SK-N-SH (cell line): ENCODE measurements around the gene GNG12. TPM values are rescaled to one million over a fixed set of nuclear protein-coding genes. Genes with fewer than 3 reads are reported as not detected.
A peak's percentile ranks its signal among the peaks of the same experiment; 100 is the strongest.

Source experiments
- CTCF ChIA-PET: fragments of 300-600, 350-600 bp; formaldehyde crosslinking; extraction: SDS; loops from one replicate; lab custom pipeline; 2021; lab: Yijun Ruan, JAX
- POLR2A ChIA-PET: fragments of 350-600 bp; sonication (Branson Sonifier 250); formaldehyde crosslinking; extraction: SDS; loops from one replicate; lab custom pipeline; 2020; ENCODE audit warnings: antibody characterized with exemption, inconsistent platforms; lab: Yijun Ruan, JAX
- DNase-seq: peaks from one replicate; pipeline ENCODE4 v3.0.0; 2012
- H2AFZ ChIP-seq: fragments of 200-600 bp; sonication (generic); 2 replicates; pipeline ENCODE4 v1.8.1; 2016; ENCODE audit warnings: antibody characterized with exemption, mild to moderate bottlenecking, low read depth
- H3F3A ChIP-seq: fragments of 200-600 bp; sonication (generic); replicated peaks from 2 replicates; pipeline ENCODE3; 2016; ENCODE audit warnings: antibody characterized with exemption, mild to moderate bottlenecking; ENCODE audit not compliant: insufficient read depth
- H3K27ac ChIP-seq, 2 experiments: fragments of 200-500 bp in 1 of 2; fragments of 200-600 bp in 1 of 2; sonication (Bioruptor generic) in 1 of 2; sonication (generic), shearing (Covaris generic) in 1 of 2; 2 replicates each; pipeline versions ENCODE4 v1.5.1 to v1.6.1; 2014 to 2016; ENCODE audit warnings: low read depth in 2 of 2, inconsistent platforms in 1 of 2, low read length in 1 of 2, mild to moderate bottlenecking in 1 of 2, mixed read lengths in 1 of 2
- H3K27me3 ChIP-seq: fragments of 200-600 bp; sonication (generic), shearing (Covaris generic); 2 replicates; pipeline ENCODE4 v1.6.1; 2016; ENCODE audit warnings: mixed run types; ENCODE audit not compliant: insufficient read depth
- H3K36me3 ChIP-seq, 2 experiments: fragments of 200-500 bp in 1 of 2; fragments of 200-600 bp in 1 of 2; sonication (Bioruptor generic) in 1 of 2; sonication (generic) in 1 of 2; replicated peaks in 1 of 2; 2 replicates each; pipeline versions ENCODE3 to v1.5.1; 2014 to 2016; ENCODE audit warnings: low read length in 1 of 2, mild to moderate bottlenecking in 1 of 2; ENCODE audit not compliant: insufficient read depth in 2 of 2, control insufficient read depth in 1 of 2
- H3K4me1 ChIP-seq, 2 experiments: fragments of 200-500 bp in 1 of 2; fragments of 200-600 bp in 1 of 2; sonication (Bioruptor generic) in 1 of 2; sonication (generic), shearing (Covaris generic) in 1 of 2; 2 replicates each; pipeline versions ENCODE4 v1.5.1 to v1.6.1; 2014 to 2016; ENCODE audit warnings: low read depth in 1 of 2, low read length in 1 of 2, mixed run types in 1 of 2; ENCODE audit not compliant: insufficient read depth in 2 of 2, control insufficient read depth in 1 of 2
- H3K4me2 ChIP-seq: fragments of 200-600 bp; sonication (generic), shearing (Covaris generic); 2 replicates; pipeline ENCODE4 v1.6.1; 2017; ENCODE audit warnings: mixed run types
- H3K4me3 ChIP-seq, 2 experiments: fragments of 200-500 bp in 1 of 2; fragments of 200-600 bp in 1 of 2; sonication (Bioruptor generic) in 1 of 2; sonication (generic), shearing (Covaris generic) in 1 of 2; 2 replicates each; pipeline versions ENCODE4 v1.5.1 to v1.8.1; 2014 to 2016; ENCODE audit warnings: low read depth in 2 of 2, inconsistent platforms in 1 of 2, low read length in 1 of 2, mild to moderate bottlenecking in 1 of 2, mixed read lengths in 1 of 2, moderate library complexity in 1 of 2
- H3K79me2 ChIP-seq: fragments of 200-600 bp; sonication (generic); 2 replicates; pipeline ENCODE4 v1.8.1; 2017; ENCODE audit warnings: mild to moderate bottlenecking; ENCODE audit not compliant: insufficient read depth
- H3K9ac ChIP-seq: fragments of 200-600 bp; sonication (generic); 2 replicates; pipeline ENCODE4 v1.6.1; 2017; ENCODE audit warnings: mixed run types
- H3K9me2 ChIP-seq: fragments of 200-600 bp; sonication (generic); 2 replicates; pipeline ENCODE4 v1.6.1; 2017; ENCODE audit warnings: mixed run types
- H3K9me3 ChIP-seq: fragments of 200-600 bp; sonication (generic); 2 replicates; pipeline ENCODE4 v1.6.1; 2017; ENCODE audit warnings: mixed run types, mild to moderate bottlenecking, moderate library complexity
- H4K20me1 ChIP-seq: fragments of 200-600 bp; sonication (generic); 2 replicates; pipeline ENCODE4 v1.6.1; 2017; ENCODE audit warnings: mild to moderate bottlenecking, mixed run types; ENCODE audit not compliant: insufficient read depth
- EP300 ChIP-seq, 2 experiments: IDR thresholded peaks; 2 replicates each; pipeline versions ENCODE4 v1.4.0 to v1.6.1; 2012; ENCODE audit warnings: borderline replicate concordance in 1 of 2, low read depth in 1 of 2, low read length in 1 of 2
- FOSL2 ChIP-seq: IDR thresholded peaks from 2 replicates; pipeline ENCODE4 v1.4.0; 2012; ENCODE audit warnings: low read depth, mild to moderate bottlenecking, moderate library complexity, borderline replicate concordance
- MEF2A ChIP-seq: IDR thresholded peaks from 2 replicates; pipeline ENCODE4 v1.4.0; 2012; ENCODE audit warnings: low read depth, borderline replicate concordance
- NFIC ChIP-seq: IDR thresholded peaks from 2 replicates; pipeline ENCODE4 v1.4.0; 2012; ENCODE audit warnings: borderline replicate concordance
- RAD21 ChIP-seq: IDR thresholded peaks from 2 replicates; pipeline ENCODE4 v1.6.1; 2012; ENCODE audit warnings: mild to moderate bottlenecking, low read length
- RFX5 ChIP-seq: IDR thresholded peaks from 2 replicates; pipeline ENCODE4 v1.6.1; 2012; ENCODE audit warnings: mild to moderate bottlenecking, improper control_type of control experiment, low read length
- RXRA ChIP-seq: IDR thresholded peaks from 2 replicates; pipeline ENCODE4 v1.4.0; 2012; ENCODE audit warnings: low read depth, mild to moderate bottlenecking, borderline replicate concordance
- SIN3A ChIP-seq: IDR thresholded peaks from 2 replicates; pipeline ENCODE4 v1.6.1; 2012; ENCODE audit warnings: low read depth, mild to moderate bottlenecking, low read length, moderate library complexity, borderline replicate concordance
- SMC3 ChIP-seq: IDR thresholded peaks from 2 replicates; pipeline ENCODE4 v1.6.1; 2012; ENCODE audit warnings: low read depth, low read length, improper control_type of control experiment
- TCF12 ChIP-seq: IDR thresholded peaks from 2 replicates; pipeline ENCODE4 v1.4.0; 2012
- TEAD4 ChIP-seq: IDR thresholded peaks from 2 replicates; pipeline ENCODE4 v1.4.0; 2012; ENCODE audit warnings: mild to moderate bottlenecking, borderline replicate concordance; ENCODE audit not compliant: insufficient read depth
- YY1 ChIP-seq: IDR thresholded peaks from 2 replicates; pipeline ENCODE4 v1.4.0; 2012; ENCODE audit warnings: low read depth, mild to moderate bottlenecking
- WGBS: methylation state at CpG from one replicate; pipeline ENCODE4 v1.1.6; 2017; ENCODE audit warnings: low lambda C conversion rate; 5-methylcytosine and 5-hydroxymethylcytosine counted together
- polyA plus RNA-seq, 3 experiments: library from polyadenylated mRNA; depleted of rRNA; stranded (reverse); fragments of >200 nt; gene quantifications; 2 replicates each; pipeline ENCODE4 v1.2.3, GENCODE V29; 2012
- TF ChIP-seq, protein P1 (sequence below): IDR thresholded peaks from 2 replicates; pipeline ENCODE4; 2012
- TF ChIP-seq, protein P2 (sequence below): fragments of 150-350 bp; IDR thresholded peaks from 2 replicates; pipeline ENCODE4 v1.6.1; 2017; ENCODE audit warnings: antibody characterized with exemption, low read length, low read depth, borderline replicate concordance
- TF ChIP-seq, protein P3 (sequence below): fragments of 200-600 bp; sonication (generic); IDR thresholded peaks from 2 replicates; pipeline ENCODE4 v1.6.1; 2017; ENCODE audit warnings: antibody characterized with exemption, mild to moderate bottlenecking, moderate library complexity

GNG12 gene
- polyA plus RNA-seq, 1 of the 3 experiments (the other 2 are of a cell fraction): 41.2 TPM

DNA sequence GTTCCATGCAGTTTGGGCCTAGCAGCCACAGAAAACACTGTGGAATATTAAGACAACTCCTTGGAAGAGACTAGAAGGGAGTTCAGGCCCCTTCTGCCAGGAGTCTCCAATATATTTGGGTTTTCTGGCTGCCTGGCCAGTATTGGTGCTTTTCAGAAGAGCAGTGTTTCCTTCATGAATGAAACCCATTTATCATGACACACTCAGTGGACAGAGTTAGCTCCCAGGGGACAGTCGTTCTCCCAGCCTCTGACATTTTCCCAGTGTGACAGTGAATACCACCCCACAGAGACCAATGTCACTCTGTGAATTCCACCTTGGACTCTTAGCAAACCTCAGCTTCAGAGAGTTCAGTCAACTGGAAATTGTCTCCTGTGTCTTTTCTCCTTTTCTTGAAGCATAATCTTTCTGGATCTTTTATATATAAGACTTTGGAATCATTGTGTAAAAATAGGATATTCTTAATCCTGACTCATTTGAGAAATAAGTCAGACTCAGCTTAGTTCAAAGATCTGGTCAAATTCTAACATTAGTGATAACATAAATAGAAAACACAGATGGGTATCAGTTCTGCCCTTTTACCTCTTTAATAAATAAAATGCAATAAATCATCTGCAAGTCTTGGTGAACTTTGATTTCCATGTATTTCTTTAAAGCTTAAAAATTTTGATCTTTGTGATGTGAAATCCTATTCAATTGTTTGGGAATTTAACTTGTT lies 40.4 kb downstream of the GNG12 start:
- H3K4me2 ChIP-seq: peak overlapping the region; percentile 75
- H3K9ac ChIP-seq: peak overlapping the region; percentile 60
- H3K36me3 ChIP-seq: peaks cover 0 to 17% of the 10 kb centered on the region in 2 experiments
- POLR2A ChIA-PET: no interaction called here
- H3K79me2 ChIP-seq: peaks cover 93% of the 10 kb centered on the region
- WGBS: 33% methylated on average over 1 of the region's 1 CpG
- H3K27ac ChIP-seq: peak overlapping the region; percentile 75 to 97
- CTCF ChIA-PET: interaction anchor here (0.8 kb wide), 1 partner anchor 33 kb away, joined by 3 read pairs; no protein-coding TSS in a partner anchor
- H4K20me1 ChIP-seq: peaks cover 7% of the 10 kb centered on the region
- no peaks in the 10 kb centered on the region for H3K9me3 ChIP-seq
- H3F3A ChIP-seq: peaks cover 50% of the 10 kb centered on the region
- TF ChIP-seq YY1 (no peak), RXRA (0 out of 2 replicates have a peak, but pooled peaks have one; percentile 10), MEF2A (peak; percentile 53; the same call in 1 of the 2 replicates)
- TF ChIP-seq, protein P1, sequence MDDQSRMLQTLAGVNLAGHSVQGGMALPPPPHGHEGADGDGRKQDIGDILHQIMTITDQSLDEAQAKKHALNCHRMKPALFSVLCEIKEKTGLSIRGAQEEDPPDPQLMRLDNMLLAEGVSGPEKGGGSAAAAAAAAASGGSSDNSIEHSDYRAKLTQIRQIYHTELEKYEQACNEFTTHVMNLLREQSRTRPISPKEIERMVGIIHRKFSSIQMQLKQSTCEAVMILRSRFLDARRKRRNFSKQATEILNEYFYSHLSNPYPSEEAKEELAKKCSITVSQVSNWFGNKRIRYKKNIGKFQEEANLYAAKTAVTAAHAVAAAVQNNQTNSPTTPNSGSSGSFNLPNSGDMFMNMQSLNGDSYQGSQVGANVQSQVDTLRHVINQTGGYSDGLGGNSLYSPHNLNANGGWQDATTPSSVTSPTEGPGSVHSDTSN: peak; percentile 14; the same call in 1 of the 2 replicates
- H2AFZ ChIP-seq: no peak overlapping the region
- H3K4me1 ChIP-seq: peaks cover 8 to 49% of the 10 kb centered on the region in 2 experiments
- DNase-seq: no peak
- no peaks in the 10 kb centered on the region for H3K27me3 ChIP-seq
- peak overlapping the region in 1 of 2 experiments; percentile 36; a peak in 1 of 4 replicates for H3K4me3 ChIP-seq
- no peaks in the 10 kb centered on the region for H3K9me2 ChIP-seq

DNA sequence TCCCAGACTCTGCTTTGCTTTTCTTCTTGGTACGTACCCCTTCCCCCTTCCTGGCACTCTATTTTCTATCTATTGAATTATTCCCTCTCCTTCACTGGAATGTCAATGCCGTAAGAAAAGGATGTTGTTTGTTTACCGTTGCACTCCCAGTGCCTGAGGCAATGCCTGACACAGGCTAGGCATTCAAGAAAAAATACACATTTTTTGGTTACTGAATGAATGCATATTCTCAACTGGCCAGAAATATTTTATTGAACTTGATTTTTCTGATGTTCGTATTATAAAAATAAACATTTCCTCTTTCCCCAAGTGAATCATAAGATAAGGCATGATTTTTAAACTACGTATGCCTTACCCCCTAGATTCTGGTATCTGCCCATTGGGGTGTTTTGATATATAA lies 41.2 kb downstream of the GNG12 start:
- peak overlapping the region; percentile 75 for H3K4me2 ChIP-seq
- POLR2A ChIA-PET: no interaction called here
- peaks cover 50% of the 10 kb centered on the region for H3F3A ChIP-seq
- H2AFZ ChIP-seq: no peak overlapping the region
- peaks cover 93% of the 10 kb centered on the region for H3K79me2 ChIP-seq
- peak overlapping the region in 1 of 2 experiments; percentile 36; a peak in 2 of 4 replicates for H3K4me3 ChIP-seq
- no peaks in the 10 kb centered on the region for H3K27me3 ChIP-seq
- no peak for TF ChIP-seq RFX5
- TF ChIP-seq SIN3A: no peak
- no peaks in the 10 kb centered on the region for H3K9me2 ChIP-seq
- peak overlapping the region; percentile 60 for H3K9ac ChIP-seq
- H3K27ac ChIP-seq: peak overlapping the region; percentile 75 to 97; a peak in 3 of 4 replicates
- CTCF ChIA-PET: no interaction called here
- DNase-seq: no peak
- H3K36me3 ChIP-seq: peaks cover 0 to 10% of the 10 kb centered on the region in 2 experiments
- peaks cover 7% of the 10 kb centered on the region for H4K20me1 ChIP-seq
- 25% methylated on average over 5 of the region's 5 CpGs for WGBS
- H3K9me3 ChIP-seq: no peaks in the 10 kb centered on the region
- peaks cover 8 to 49% of the 10 kb centered on the region in 2 experiments for H3K4me1 ChIP-seq

DNA sequence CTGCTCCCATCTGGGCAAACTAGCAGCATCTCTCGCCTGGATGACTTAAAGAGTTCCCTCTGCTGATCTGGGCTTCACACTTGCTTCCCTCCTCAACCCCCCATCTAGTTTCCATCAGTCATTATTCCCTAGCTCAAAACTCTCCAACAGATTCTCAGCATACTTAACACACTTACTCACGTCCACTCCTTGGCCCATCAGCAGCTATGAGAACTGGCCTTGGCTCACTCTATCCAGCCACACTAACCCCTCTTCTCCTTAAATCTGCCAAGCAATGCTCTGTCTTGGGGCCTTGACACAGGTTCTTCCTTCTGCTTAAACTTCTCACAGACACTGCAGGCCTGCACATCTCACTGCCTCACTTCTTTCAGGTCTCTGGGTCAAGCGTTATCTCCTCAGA lies 41.6 kb downstream of the GNG12 start:
- DNase-seq: no peak
- Histone ChIP-seq H3K9me3 (no peaks in the 10 kb centered on the region), H3K4me2 (peak overlapping the region; percentile 75), H3F3A (peaks cover 50% of the 10 kb centered on the region), H4K20me1 (peaks cover 7% of the 10 kb centered on the region), H3K4me3 (peak overlapping the region in 1 of 2 experiments; percentile 36; a peak in 2 of 4 replicates), H3K27ac (peak overlapping the region; percentile 75 to 97; a peak in 3 of 4 replicates), H3K4me1 (peaks cover 8 to 49% of the 10 kb centered on the region in 2 experiments), H3K9ac (peak overlapping the region; percentile 60), H2AFZ (no peak overlapping the region), H3K36me3 (peaks cover 0 to 7% of the 10 kb centered on the region in 2 experiments), H3K9me2 (no peaks in the 10 kb centered on the region), H3K79me2 (peaks cover 93% of the 10 kb centered on the region), H3K27me3 (no peaks in the 10 kb centered on the region)
- WGBS: 23% methylated on average over 3 of the region's 3 CpGs
- POLR2A ChIA-PET: no interaction called here
- CTCF ChIA-PET: no interaction called here
- peak; percentile 61; the same call in 1 of the 2 replicates for TF ChIP-seq FOSL2
- TF ChIP-seq, protein P1: peak; percentile 78
- TF ChIP-seq RAD21: no peak
- TF ChIP-seq, protein P2, sequence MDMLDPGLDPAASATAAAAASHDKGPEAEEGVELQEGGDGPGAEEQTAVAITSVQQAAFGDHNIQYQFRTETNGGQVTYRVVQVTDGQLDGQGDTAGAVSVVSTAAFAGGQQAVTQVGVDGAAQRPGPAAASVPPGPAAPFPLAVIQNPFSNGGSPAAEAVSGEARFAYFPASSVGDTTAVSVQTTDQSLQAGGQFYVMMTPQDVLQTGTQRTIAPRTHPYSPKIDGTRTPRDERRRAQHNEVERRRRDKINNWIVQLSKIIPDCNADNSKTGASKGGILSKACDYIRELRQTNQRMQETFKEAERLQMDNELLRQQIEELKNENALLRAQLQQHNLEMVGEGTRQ: no peak
- no peak for TF ChIP-seq SMC3
- peak; percentile 71; the same call in 1 of the 2 replicates for TF ChIP-seq NFIC
- peak; percentile 76 for TF ChIP-seq TCF12
- TF ChIP-seq TEAD4: peak; percentile 88
- TF ChIP-seq, protein P3, sequence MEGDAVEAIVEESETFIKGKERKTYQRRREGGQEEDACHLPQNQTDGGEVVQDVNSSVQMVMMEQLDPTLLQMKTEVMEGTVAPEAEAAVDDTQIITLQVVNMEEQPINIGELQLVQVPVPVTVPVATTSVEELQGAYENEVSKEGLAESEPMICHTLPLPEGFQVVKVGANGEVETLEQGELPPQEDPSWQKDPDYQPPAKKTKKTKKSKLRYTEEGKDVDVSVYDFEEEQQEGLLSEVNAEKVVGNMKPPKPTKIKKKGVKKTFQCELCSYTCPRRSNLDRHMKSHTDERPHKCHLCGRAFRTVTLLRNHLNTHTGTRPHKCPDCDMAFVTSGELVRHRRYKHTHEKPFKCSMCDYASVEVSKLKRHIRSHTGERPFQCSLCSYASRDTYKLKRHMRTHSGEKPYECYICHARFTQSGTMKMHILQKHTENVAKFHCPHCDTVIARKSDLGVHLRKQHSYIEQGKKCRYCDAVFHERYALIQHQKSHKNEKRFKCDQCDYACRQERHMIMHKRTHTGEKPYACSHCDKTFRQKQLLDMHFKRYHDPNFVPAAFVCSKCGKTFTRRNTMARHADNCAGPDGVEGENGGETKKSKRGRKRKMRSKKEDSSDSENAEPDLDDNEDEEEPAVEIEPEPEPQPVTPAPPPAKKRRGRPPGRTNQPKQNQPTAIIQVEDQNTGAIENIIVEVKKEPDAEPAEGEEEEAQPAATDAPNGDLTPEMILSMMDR: no peak
- peak in 1 of 2 experiments; percentile 49; a peak in 1 of 4 replicates for TF ChIP-seq EP300 (IDR thresholded peaks at IDR 0.05; ENCODE audit: borderline replicate concordance in 1 of 2, low read depth in 1 of 2, low read length in 1 of 2)
